GM12801 (cell line): ENCODE data around the gene MACC1.

Experiments
- CTCF ChIP-seq: IDR thresholded peaks from one replicate; pipeline ENCODE4 v1.5.1; 2011; ENCODE audit warnings: control low read depth; ENCODE audit not compliant: insufficient read length; ENCODE audit errors: extremely low read depth

The MACC1 gene

GRCh38 chr7:20222219-20222828 lies 5.1 kb upstream of the MACC1 start:
- TF ChIP-seq CTCF = no peak

DNA sequence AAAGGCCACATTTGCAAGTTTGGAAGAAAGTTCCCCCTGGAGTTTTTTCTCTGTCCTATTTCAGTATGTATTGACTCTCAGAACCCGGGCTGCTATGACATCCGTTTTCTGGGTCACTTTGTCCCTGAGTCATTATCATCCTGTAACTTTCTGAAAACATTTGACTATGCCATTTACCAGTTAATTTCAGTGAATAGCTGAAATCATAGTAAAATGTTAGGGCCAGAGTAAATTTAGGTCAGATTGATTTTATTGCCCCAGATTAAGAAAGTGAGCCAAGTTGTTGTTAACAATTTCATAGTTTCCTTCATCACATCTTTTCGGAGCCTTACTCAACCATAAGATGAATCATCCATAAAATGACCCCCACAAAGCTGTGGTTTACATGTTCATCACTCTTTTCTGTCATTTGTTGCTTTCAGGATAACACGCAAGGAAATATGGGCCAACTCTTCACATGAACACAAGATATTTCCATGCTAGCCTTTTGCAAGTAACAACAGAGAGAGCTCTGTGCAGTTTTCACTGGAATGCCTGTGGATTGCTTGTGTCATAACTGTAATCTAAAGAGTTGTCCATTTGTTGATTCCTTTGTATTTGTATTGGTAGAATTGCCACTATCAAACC lies 3.9 kb upstream of the MACC1 start:
- no peak for TF ChIP-seq CTCF

GRCh38 chr7:20220293-20220761 lies 3.1 kb upstream of the MACC1 start:
- TF ChIP-seq CTCF = no peak

DNA sequence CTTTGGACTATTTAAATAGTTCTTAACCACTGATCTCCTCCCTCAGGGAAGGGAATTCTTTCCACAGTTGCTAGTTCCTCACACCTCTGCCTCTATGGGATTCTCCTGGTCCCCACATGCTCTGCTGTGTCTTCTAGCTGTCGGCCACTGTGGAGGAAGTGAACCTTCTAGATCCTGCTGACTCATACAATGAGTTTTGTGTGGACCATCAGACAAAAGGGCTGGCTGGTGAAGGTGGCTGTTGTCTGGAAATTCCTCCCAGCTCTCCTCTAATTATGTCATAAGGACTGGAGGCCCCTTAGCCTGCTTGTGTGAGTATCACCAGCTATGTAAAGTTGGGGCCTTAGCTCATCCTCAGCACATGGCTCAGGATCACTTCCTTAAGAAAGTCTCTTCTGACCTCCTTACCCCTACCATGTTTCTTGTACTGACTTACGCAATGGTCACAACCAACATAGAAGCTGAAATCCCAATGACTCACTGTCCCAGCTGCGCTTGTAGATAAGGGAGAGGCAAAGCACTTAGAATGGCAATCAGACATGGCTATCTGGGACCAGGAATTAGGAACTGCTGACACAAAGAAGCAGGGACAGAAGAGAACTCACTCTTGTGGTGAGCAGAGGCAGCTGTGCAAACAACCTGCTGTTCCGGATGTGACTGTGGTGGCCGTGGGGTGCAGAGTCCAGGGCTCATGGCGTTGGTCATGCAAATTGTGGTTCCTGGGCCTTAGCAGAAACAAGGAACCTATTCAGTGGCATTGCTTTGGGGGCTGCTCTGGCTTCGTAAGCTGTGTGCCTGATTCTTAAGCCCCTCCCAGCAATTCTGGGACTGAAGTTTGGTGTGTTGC lies 2.5 kb upstream of the MACC1 start:
- TF ChIP-seq CTCF = no peak

- no peak for TF ChIP-seq CTCF
Measured at GRCh38 chr7:20219062-20219445, 1.9 kb upstream of the MACC1 start.

DNA sequence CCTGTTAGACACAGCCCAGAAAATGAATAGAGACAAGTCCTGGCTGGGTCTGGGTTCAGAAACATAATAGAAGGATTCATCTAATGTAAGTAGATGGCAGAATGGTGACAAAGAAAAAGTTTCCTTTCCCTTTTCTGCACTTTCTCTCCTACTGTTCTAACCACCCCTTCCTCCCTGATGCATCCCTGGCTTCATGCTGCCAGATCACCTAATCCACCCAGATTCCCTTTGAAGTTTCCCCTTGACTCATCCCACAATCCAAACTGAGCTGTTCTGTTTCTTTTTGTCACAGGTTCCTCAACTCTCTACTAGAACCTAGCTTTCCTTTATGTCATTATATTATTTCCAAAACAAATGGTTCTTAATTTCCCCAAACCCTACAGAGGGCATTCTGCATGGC lies 1.1 kb upstream of the MACC1 start:
- TF ChIP-seq CTCF = no peak

DNA sequence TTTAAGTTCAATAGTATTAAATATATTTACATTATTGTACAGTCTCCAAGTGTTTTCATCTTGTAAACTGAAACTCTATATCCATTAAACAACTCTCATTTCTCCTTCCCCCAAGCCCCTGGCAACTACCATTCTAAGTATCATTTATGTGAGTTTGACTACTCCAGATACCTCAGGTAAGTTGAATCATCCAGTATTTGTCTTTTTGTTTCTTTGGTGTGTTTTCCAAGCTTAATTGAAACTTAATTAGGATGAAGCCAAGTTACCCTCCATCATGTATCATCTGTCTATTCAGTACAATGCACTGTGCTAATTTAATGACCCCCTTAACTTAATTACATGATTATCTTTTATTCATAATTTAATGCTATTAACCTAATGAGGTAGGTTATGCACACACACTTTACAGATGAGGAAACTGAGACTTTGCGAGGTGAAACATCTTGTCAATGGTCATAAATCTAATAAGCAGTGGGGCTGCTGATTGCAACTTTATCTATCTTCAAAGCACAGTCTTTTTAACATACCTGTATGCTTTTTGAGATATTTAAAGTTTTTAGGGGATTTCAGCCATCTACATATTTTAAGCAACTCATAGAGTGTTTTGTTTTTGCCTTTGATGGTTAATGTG lies 663 bp downstream of the MACC1 start:
- TF ChIP-seq CTCF = no peak
